Natural killer cell (primary cell): ENCODE measurements around the gene LHPP. TPM values are rescaled to one million over a fixed set of nuclear protein-coding genes. Genes with fewer than 3 reads are reported as not detected.
A peak's percentile ranks its signal among the peaks of the same experiment; 100 is the strongest.

Experiments
- ATAC-seq, 3 donors: fragments of 150-1000 bp in 2 of 3; fragments of 200-7000 bp in 1 of 3; cut with Tn5 transposase; 1 replicate in 1 of 3; 2 replicates in 2 of 3; pipeline ENCODE4 v1.10.0; 2021; ENCODE audit warnings: mild to moderate bottlenecking in 2 of 3, moderate library complexity in 2 of 3
- DNase-seq, 2 donors: peaks; one replicate each; pipeline versions ENCODE4 v3.0.0 to v3.0.0-alpha.2; 2013 to 2021; ENCODE audit warnings: mixed read lengths in 1 of 2
- H3K27ac ChIP-seq: one replicate; pipeline ENCODE4 v1.5.1; 2013; ENCODE audit warnings: mild to moderate bottlenecking, low read length
- H3K27me3 ChIP-seq: one replicate; pipeline ENCODE4 v1.6.1; 2013; ENCODE audit warnings: low read length; ENCODE audit not compliant: control insufficient read depth, insufficient read depth
- H3K36me3 ChIP-seq: one replicate; pipeline ENCODE4 v1.6.1; 2013; ENCODE audit warnings: low read length; ENCODE audit not compliant: control insufficient read depth, insufficient read depth
- H3K4me1 ChIP-seq: one replicate; pipeline ENCODE4 v1.6.1; 2013; ENCODE audit warnings: low read length; ENCODE audit not compliant: control insufficient read depth, insufficient read depth
- H3K4me3 ChIP-seq: one replicate; pipeline ENCODE4 v1.5.1; 2013; ENCODE audit warnings: low read length
- H3K9me3 ChIP-seq: one replicate; pipeline ENCODE4 v1.6.1; 2013; ENCODE audit warnings: low read length; ENCODE audit not compliant: control insufficient read depth, insufficient read depth
- H3K27ac Mint-ChIP-seq, 2 donors: one replicate each; pipeline ENCODE4 v1.8.0; 2022; ENCODE audit warnings: mild to moderate bottlenecking in 2 of 2, mixed read lengths in 2 of 2, moderate library complexity in 1 of 2
- H3K27me3 Mint-ChIP-seq, 2 donors: one replicate each; pipeline ENCODE4 v1.8.0; 2022; ENCODE audit warnings: low read depth in 2 of 2, mixed read lengths in 2 of 2
- H3K36me3 Mint-ChIP-seq: one replicate; pipeline ENCODE4 v1.8.0; 2022; ENCODE audit warnings: mixed read lengths
- H3K4me1 Mint-ChIP-seq, 2 donors: one replicate each; pipeline ENCODE4 v1.8.0; 2022; ENCODE audit warnings: mixed read lengths in 2 of 2
- H3K4me3 Mint-ChIP-seq: one replicate; pipeline ENCODE4 v1.8.0; 2022; ENCODE audit warnings: mild to moderate bottlenecking, moderate library complexity, mixed read lengths
- H3K9me3 Mint-ChIP-seq, 2 donors: one replicate each; pipeline ENCODE4 v1.8.0; 2022; ENCODE audit warnings: mixed read lengths in 2 of 2
- WGBS: methylation state at CpG from one replicate; pipeline ENCODE4 v1.1.7; 2013; ENCODE audit warnings: missing lambda C conversion rate; ENCODE audit not compliant: insufficient coverage; 5-methylcytosine and 5-hydroxymethylcytosine counted together
- intact Hi-C: fragments of 100-400 bp; cut with micrococcal nuclease; formaldehyde crosslinking; loops from one replicate; pipeline ENCODE4 v1.14.2; 2022
- total RNA-seq, 4 donors: library from RNA; stranded (reverse); fragments of 120-200 nt in 1 of 4; gene quantifications; one replicate each; pipeline versions ENCODE4 v1.2.3 to v1.2.4, GENCODE V29; 2013 to 2022
- TF ChIP-seq, protein P1 (sequence below): fragments of 200-600 bp; IDR thresholded peaks from one replicate; pipeline ENCODE4 v1.8.0; 2022; ENCODE audit warnings: antibody characterized with exemption

Gene LHPP
- total RNA-seq, 3 donors from 2014 or later (not counting 1 experiment from before 2014, with no cell fraction given), result 12.3 to 19.3 (median 14.8) TPM

DNA sequence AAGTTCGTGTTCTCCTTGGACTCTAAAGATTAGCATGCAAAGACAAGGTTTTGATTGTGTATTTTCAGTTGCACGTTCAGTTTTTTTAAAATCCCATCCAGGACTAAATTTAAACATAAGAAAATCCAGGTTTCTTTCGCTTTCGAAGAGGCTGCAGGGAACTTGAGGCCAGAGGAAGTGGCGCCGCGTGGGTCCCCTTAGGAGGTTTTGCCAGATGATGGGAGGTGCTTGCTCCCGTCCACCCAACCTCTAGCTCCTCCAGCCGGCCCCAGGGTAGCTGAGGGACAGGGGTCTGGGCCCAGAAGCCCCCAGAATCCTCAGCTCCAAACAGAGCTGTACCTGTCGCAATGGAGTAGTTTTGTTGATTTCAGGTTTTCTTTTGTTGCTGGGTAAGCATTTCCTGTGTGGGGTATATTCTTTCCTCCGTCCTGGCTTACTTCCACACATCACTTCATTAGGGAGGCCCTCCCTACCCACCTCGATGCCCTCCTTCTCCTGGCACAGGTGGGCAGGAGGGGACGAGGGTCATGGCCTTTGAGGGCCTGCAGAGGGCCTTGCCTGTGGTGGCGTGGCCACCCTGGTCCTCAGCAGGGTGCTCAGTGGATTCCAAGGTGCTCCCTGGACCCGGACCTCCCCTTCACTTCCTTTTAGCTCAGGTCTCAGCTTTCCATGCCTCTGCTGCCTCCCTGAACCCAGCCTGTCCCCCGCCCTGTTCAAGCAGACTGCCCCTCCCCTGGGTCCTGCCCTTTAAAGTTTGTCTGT lies 32.6 kb downstream of the LHPP start:
- peak overlapping the region in 1 of 2 donors; percentile 36 for H3K27ac Mint-ChIP-seq
- intact Hi-C loops, result no loop called here
- TF ChIP-seq, protein P1, sequence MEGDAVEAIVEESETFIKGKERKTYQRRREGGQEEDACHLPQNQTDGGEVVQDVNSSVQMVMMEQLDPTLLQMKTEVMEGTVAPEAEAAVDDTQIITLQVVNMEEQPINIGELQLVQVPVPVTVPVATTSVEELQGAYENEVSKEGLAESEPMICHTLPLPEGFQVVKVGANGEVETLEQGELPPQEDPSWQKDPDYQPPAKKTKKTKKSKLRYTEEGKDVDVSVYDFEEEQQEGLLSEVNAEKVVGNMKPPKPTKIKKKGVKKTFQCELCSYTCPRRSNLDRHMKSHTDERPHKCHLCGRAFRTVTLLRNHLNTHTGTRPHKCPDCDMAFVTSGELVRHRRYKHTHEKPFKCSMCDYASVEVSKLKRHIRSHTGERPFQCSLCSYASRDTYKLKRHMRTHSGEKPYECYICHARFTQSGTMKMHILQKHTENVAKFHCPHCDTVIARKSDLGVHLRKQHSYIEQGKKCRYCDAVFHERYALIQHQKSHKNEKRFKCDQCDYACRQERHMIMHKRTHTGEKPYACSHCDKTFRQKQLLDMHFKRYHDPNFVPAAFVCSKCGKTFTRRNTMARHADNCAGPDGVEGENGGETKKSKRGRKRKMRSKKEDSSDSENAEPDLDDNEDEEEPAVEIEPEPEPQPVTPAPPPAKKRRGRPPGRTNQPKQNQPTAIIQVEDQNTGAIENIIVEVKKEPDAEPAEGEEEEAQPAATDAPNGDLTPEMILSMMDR, result no peak
- 35% methylated on average over 12 of the region's 16 CpGs for WGBS
- Histone ChIP-seq H3K4me1 (peaks cover 5% of the 10 kb centered on the region), H3K9me3 (no peaks in the 10 kb centered on the region), H3K27me3 (no peaks in the 10 kb centered on the region), H3K36me3 (no peaks in the 10 kb centered on the region), H3K27ac (no peak overlapping the region), H3K4me3 (no peak overlapping the region)
- DNase-seq, result no peak
- H3K27me3 Mint-ChIP-seq, result no peaks in the 10 kb centered on the region
- H3K4me3 Mint-ChIP-seq, result peak overlapping the region; percentile 13
- H3K4me1 Mint-ChIP-seq, result peaks cover 0 to 10% of the 10 kb centered on the region in 2 donors
- no peaks in the 10 kb centered on the region for H3K36me3 Mint-ChIP-seq
- no peaks in the 10 kb centered on the region for H3K9me3 Mint-ChIP-seq
- ATAC-seq, result no peak

DNA sequence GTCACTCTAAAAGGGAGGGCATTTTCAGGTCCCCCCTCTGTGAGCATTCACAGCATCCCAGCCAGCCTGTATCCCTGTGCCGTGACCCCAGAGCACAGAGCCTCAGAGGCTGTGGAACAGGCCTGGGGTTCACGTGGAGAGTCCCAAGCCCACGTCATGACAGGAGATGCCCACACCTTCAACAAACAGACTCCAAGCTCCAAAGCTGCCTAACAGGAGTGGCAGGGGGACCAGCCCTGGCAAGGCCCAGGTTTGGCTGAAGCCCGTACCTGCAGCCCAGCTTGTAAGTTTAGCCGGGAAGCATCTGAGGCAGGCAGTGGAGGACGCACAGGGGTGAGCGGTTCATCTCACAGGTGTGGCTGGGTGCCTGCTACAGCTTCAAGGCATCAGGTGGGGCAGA lies 33.5 kb downstream of the LHPP start:
- H3K36me3 ChIP-seq, result no peaks in the 10 kb centered on the region
- H3K4me1 ChIP-seq, result peaks cover 5% of the 10 kb centered on the region
- intact Hi-C loops, result no loop called here
- ATAC-seq, result no peak
- 95% methylated on average over 7 of the region's 7 CpGs for WGBS
- no peaks in the 10 kb centered on the region for H3K27me3 ChIP-seq
- H3K4me3 Mint-ChIP-seq, result no peak overlapping the region
- no peak overlapping the region for H3K27ac ChIP-seq
- no peaks in the 10 kb centered on the region for H3K27me3 Mint-ChIP-seq
- H3K4me3 ChIP-seq, result no peak overlapping the region
- no peaks in the 10 kb centered on the region for H3K36me3 Mint-ChIP-seq
- H3K9me3 Mint-ChIP-seq, result no peaks in the 10 kb centered on the region
- DNase-seq, result no peak
- TF ChIP-seq, protein P1, result no peak
- H3K9me3 ChIP-seq, result no peaks in the 10 kb centered on the region
- peaks cover 0 to 10% of the 10 kb centered on the region in 2 donors for H3K4me1 Mint-ChIP-seq
- no peak overlapping the region for H3K27ac Mint-ChIP-seq

DNA sequence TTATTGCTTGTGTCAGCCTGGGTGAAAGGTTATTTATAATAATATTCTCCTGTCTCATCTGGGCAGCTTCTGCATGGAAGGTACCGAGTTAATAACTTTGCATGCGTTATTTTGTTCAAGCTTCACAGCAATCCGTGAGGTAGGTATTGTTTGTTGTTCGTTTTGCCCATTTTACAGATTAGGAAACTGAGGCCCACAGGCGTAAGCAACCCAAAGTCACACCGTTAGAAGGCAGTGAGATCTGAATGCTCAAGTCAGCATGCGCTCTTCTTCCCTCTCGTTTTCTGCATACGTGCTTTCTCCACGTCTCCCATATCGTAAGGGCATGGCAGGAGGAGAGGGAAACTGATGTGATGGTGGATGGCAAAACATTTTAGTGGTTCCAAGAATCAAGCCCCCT lies 34.1 kb downstream of the LHPP start:
- DNase-seq (no peak), ATAC-seq (no peak)
- Mint-ChIP-seq H3K9me3 (peaks cover 0 to under 1% of the 10 kb centered on the region in 2 donors), H3K4me3 (no peak overlapping the region), H3K4me1 (peaks cover 0 to 10% of the 10 kb centered on the region in 2 donors), H3K36me3 (no peaks in the 10 kb centered on the region), H3K27ac (no peak overlapping the region), H3K27me3 (no peaks in the 10 kb centered on the region)
- H3K4me1 ChIP-seq, result peaks cover 5% of the 10 kb centered on the region
- H3K27ac ChIP-seq, result no peak overlapping the region
- no peaks in the 10 kb centered on the region for H3K27me3 ChIP-seq
- H3K36me3 ChIP-seq, result no peaks in the 10 kb centered on the region
- no peak overlapping the region for H3K4me3 ChIP-seq
- H3K9me3 ChIP-seq, result no peaks in the 10 kb centered on the region
- intact Hi-C loops, result no loop called here
- 95% methylated on average over 11 of the region's 11 CpGs for WGBS
- TF ChIP-seq, protein P1, result no peak

DNA sequence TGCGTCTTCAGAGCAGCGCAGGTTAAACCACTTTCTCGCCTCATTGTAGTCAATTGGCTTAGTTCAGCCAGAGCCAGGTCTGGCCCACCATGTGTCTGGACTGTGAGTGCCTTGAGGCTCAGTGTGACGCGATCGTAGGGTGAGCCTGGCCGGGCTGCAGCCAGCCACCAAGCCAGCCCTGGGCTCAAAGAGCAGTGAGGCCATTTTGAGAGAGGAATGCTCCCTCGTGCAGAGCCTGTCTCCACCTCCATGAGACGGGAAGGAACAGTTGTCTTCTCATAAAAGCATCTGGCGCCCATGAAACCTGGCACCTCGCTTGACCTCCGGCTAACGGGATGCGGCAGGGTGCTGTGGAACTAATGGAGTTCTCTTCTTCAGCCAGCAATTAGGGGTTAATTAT lies 34.5 kb downstream of the LHPP start:
- Mint-ChIP-seq H3K36me3 (no peaks in the 10 kb centered on the region), H3K27me3 (no peaks in the 10 kb centered on the region), H3K27ac (no peak overlapping the region), H3K9me3 (peaks cover 0 to 3% of the 10 kb centered on the region in 2 donors), H3K4me3 (no peak overlapping the region), H3K4me1 (peaks cover 0 to 10% of the 10 kb centered on the region in 2 donors)
- TF ChIP-seq, protein P1, result no peak
- peaks cover 5% of the 10 kb centered on the region for H3K4me1 ChIP-seq
- DNase-seq (no peak), ATAC-seq (no peak)
- H3K4me3 ChIP-seq, result no peak overlapping the region
- intact Hi-C loops, result no loop called here
- no peaks in the 10 kb centered on the region for H3K9me3 ChIP-seq
- no peak overlapping the region for H3K27ac ChIP-seq
- 97% methylated on average over 14 of the region's 14 CpGs for WGBS
- H3K27me3 ChIP-seq, result no peaks in the 10 kb centered on the region
- H3K36me3 ChIP-seq, result no peaks in the 10 kb centered on the region
